Endodermal cell (in vitro differentiated cells): ENCODE data around the gene KLRF1. TPM values are rescaled to one million over a fixed set of nuclear protein-coding genes. Genes with fewer than 3 reads are reported as not detected.

Experiments
- DNase-seq: peaks from one replicate; pipeline ENCODE4 v3.0.0-alpha.2; 2017
- H3K27ac ChIP-seq: 2 replicates; pipeline ENCODE4 v1.5.1; 2013; ENCODE audit warnings: mild to moderate bottlenecking, low read depth, low read length, moderate library complexity
- H3K27me3 ChIP-seq: 2 replicates; pipeline ENCODE4 v1.6.1; 2013; ENCODE audit warnings: mild to moderate bottlenecking, low read length, moderate library complexity; ENCODE audit not compliant: insufficient read depth, control insufficient read depth, poor library complexity, severe bottlenecking
- H3K36me3 ChIP-seq: 2 replicates; pipeline ENCODE4 v1.7.0; 2013; ENCODE audit warnings: mild to moderate bottlenecking, low read length, moderate library complexity; ENCODE audit not compliant: control insufficient read depth, insufficient read depth
- H3K4me1 ChIP-seq: one replicate; pipeline ENCODE4 v1.7.0; 2013; ENCODE audit warnings: low read length; ENCODE audit not compliant: control insufficient read depth, insufficient read depth
- H3K4me3 ChIP-seq: 2 replicates; pipeline ENCODE4 v1.5.1; 2013; ENCODE audit warnings: mild to moderate bottlenecking, low read length, moderate library complexity
- H3K9ac ChIP-seq: 2 replicates; pipeline ENCODE4 v1.6.1; 2013; ENCODE audit warnings: mild to moderate bottlenecking, low read length, moderate library complexity; ENCODE audit not compliant: poor library complexity, severe bottlenecking; ENCODE audit errors: extremely low read depth
- H3K9me3 ChIP-seq: 2 replicates; pipeline ENCODE4 v1.6.1; 2013; ENCODE audit warnings: mild to moderate bottlenecking, low read length, moderate library complexity; ENCODE audit not compliant: control insufficient read depth
- H3K27ac Mint-ChIP-seq: 2 replicates; pipeline ENCODE4 v1.8.0; 2020; ENCODE audit warnings: mixed read lengths
- H3K27me3 Mint-ChIP-seq: 2 replicates; pipeline ENCODE4 v1.8.0; 2021; ENCODE audit warnings: mild to moderate bottlenecking, mixed read lengths; ENCODE audit not compliant: insufficient read depth
- H3K36me3 Mint-ChIP-seq: 2 replicates; pipeline ENCODE4 v1.8.0; 2020; ENCODE audit warnings: low read depth, mixed read lengths
- H3K4me1 Mint-ChIP-seq: 2 replicates; pipeline ENCODE4 v1.8.0; 2020; ENCODE audit warnings: mixed read lengths
- H3K4me3 Mint-ChIP-seq: 2 replicates; pipeline ENCODE4 v1.8.0; 2020; ENCODE audit warnings: mild to moderate bottlenecking, moderate library complexity, mixed read lengths
- H3K9me3 Mint-ChIP-seq: 2 replicates; pipeline ENCODE4 v1.8.0; 2020; ENCODE audit warnings: mild to moderate bottlenecking, mixed read lengths
- WGBS, 2 experiments: methylation state at CpG; one replicate each; pipeline versions ENCODE4 v1.1.5 to v1.1.7; 2013; ENCODE audit warnings: missing lambda C conversion rate in 2 of 2, mixed read lengths in 1 of 2; ENCODE audit not compliant: insufficient coverage in 1 of 2, insufficient read length in 1 of 2; 5-methylcytosine and 5-hydroxymethylcytosine counted together
- total RNA-seq, 2 donors: library from RNA; stranded (reverse); fragmentation: NEBNext Ultra II Directional in 1 of 2; extraction: Animal tissue kit (Norgen Biotek cat#: 25700) in 1 of 2; gene quantifications; 2 replicates in 1 of 2; 3 replicates in 1 of 2; pipeline ENCODE4 v1.2.1, GENCODE V29; 2021
- TF ChIP-seq, protein P1 (sequence below): fragments of 200-600 bp; sonication (generic); conservative IDR thresholded peaks from 2 replicates; pipeline ENCODE4 v1.5.0; 2021; ENCODE audit warnings: antibody characterized with exemption, mild to moderate bottlenecking

KLRF1 gene
- total RNA-seq, 2 donors from 2014 or later: not detected

DNA sequence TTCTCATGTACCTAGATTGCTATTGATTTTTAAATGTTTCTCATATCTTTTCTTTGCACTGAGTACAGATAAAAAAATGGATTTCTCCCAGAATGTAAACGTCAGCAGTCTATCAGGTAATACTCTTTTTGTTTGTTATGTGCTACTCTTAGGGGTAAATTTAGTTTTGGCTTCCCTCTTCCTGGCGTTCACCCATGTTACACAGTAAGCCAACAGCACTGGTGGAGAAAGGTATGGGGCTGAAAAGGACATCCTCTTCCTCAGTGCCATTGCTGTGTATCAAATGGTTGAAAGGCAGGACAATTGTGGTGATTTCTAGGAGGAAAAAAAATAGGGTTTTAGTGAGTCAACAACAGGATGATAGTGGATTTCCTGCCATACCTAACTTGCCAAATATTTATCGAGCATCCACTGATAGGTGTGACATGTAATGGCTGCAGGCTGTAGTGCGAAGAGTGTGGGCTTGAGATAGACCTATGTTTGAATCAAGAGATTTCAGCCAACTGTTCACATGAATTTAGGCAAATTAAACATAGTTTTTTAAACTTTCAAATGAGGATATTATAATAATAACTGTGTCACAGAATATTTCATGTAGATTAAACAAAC lies 61.5 kb downstream of the KLRF1 start:
- Histone ChIP-seq H3K27ac (no peak overlapping the region), H3K36me3 (no peaks in the 10 kb centered on the region), H3K4me3 (no peak overlapping the region), H3K9me3 (no peaks in the 10 kb centered on the region), H3K27me3 (no peaks in the 10 kb centered on the region), H3K9ac (no peak overlapping the region), H3K4me1 (no peaks in the 10 kb centered on the region)
- Mint-ChIP-seq H3K27me3 (no peaks in the 10 kb centered on the region), H3K9me3 (no peaks in the 10 kb centered on the region), H3K4me3 (no peak overlapping the region), H3K4me1 (no peaks in the 10 kb centered on the region), H3K27ac (no peak overlapping the region), H3K36me3 (no peaks in the 10 kb centered on the region)
- TF ChIP-seq, protein P1, sequence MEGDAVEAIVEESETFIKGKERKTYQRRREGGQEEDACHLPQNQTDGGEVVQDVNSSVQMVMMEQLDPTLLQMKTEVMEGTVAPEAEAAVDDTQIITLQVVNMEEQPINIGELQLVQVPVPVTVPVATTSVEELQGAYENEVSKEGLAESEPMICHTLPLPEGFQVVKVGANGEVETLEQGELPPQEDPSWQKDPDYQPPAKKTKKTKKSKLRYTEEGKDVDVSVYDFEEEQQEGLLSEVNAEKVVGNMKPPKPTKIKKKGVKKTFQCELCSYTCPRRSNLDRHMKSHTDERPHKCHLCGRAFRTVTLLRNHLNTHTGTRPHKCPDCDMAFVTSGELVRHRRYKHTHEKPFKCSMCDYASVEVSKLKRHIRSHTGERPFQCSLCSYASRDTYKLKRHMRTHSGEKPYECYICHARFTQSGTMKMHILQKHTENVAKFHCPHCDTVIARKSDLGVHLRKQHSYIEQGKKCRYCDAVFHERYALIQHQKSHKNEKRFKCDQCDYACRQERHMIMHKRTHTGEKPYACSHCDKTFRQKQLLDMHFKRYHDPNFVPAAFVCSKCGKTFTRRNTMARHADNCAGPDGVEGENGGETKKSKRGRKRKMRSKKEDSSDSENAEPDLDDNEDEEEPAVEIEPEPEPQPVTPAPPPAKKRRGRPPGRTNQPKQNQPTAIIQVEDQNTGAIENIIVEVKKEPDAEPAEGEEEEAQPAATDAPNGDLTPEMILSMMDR: no peak
- DNase-seq: no peak
- WGBS, 2 experiments: 95 to 100% methylated on average over 1 to 4 of the region's 4 CpGs

Other genes starting within 250 kb of the KLRF1 start
- gene KLRB1, start 219.6 kb upstream of the KLRF1 start, total RNA-seq: not detected
- 10 to 100 TPM; 19.3 to 21.5 TPM for gene CLEC2D, start 157.8 kb upstream of the KLRF1 start, total RNA-seq
- gene CLECL1, start 94.4 kb upstream of the KLRF1 start, total RNA-seq: not detected
- not detected for gene CD69, start 66.6 kb upstream of the KLRF1 start, total RNA-seq
- not detected for gene CLEC2B, start 41.9 kb downstream of the KLRF1 start, total RNA-seq
- not detected for gene KLRF2, start 54.0 kb downstream of the KLRF1 start, total RNA-seq
- 1 to 10 TPM in 1 of 2 donors, not detected in 1; 3.8 TPM for gene CLEC2A, start 104.9 kb downstream of the KLRF1 start, total RNA-seq
- not detected for gene CLEC12A, start 143.9 kb downstream of the KLRF1 start, total RNA-seq
- not detected for gene CLEC1B, start 171.6 kb downstream of the KLRF1 start, total RNA-seq
- gene CLEC12B, start 183.1 kb downstream of the KLRF1 start, total RNA-seq: not detected
- not detected for gene CLEC9A, start 203.2 kb downstream of the KLRF1 start, total RNA-seq